ENCODE data around the gene RAB8B. TPM values are rescaled to one million over a fixed set of nuclear protein-coding genes. Genes with fewer than 3 reads are reported as not detected.

Gene RAB8B
- total and polyA plus RNA-seq, 9 of the 15 experiments (the other 6 are each of a cell fraction or from before 2014, with no cell fraction given) = 7.8 to 32.1 (median 24.2) TPM

DNA sequence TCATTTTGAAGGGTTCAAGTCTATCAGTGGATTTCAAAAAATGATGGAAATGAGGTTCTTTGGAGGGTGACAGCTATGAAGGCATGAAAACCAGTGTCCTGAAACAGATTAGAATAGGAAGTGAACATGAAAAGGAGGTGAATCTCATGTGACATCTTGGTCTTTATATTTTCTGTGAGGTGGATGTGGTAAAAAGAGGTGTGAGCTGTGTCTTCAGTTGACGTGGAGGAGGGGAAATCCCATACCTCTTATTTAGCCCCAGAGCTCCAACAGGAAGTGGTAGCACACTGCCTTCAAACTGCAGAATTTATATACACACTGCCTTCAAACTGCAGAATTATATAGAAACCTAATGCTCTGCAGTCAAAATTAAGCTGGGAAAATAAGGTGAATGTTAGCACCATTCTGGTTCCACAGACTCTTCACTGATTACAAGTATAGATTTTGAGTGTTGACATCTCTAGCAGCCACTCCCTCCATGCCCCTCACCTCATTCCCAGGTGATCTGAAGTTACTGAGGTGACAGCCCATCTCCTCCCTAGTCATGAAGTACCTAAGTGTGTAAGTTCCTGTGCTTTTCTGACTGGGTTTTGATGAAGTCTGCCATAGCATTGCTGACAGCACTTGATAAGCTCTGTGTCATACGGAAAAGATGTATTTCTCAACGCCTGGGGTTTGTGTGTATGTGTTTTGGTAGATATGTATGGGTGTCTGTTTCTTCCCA, 2.7 kb downstream of the RAB8B start (continued):
- TF ChIP-seq, protein P1, sequence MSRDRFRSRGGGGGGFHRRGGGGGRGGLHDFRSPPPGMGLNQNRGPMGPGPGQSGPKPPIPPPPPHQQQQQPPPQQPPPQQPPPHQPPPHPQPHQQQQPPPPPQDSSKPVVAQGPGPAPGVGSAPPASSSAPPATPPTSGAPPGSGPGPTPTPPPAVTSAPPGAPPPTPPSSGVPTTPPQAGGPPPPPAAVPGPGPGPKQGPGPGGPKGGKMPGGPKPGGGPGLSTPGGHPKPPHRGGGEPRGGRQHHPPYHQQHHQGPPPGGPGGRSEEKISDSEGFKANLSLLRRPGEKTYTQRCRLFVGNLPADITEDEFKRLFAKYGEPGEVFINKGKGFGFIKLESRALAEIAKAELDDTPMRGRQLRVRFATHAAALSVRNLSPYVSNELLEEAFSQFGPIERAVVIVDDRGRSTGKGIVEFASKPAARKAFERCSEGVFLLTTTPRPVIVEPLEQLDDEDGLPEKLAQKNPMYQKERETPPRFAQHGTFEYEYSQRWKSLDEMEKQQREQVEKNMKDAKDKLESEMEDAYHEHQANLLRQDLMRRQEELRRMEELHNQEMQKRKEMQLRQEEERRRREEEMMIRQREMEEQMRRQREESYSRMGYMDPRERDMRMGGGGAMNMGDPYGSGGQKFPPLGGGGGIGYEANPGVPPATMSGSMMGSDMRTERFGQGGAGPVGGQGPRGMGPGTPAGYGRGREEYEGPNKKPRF (IDR thresholded peaks at IDR 0.05; ENCODE audit: low read depth, low read length) = no peak
- TF ChIP-seq EP300 (IDR thresholded peaks at IDR 0.05; ENCODE audit: low read length) (peak; percentile 71; the same call in 1 of the 2 replicates), OTX1 (CRISPR knock-in tag; IDR thresholded peaks at IDR 0.05) (peak; percentile 4; the same call in 1 of the 2 replicates), COPS2 (conservative IDR thresholded peaks at IDR 0.05) (no peak), FOXA1 (IDR thresholded peaks at IDR 0.05; ENCODE audit: borderline replicate concordance) (no peak), MTA2 (IDR thresholded peaks at IDR 0.05; ENCODE audit: low read depth) (0 out of 2 replicates have a peak, but pooled peaks have one; percentile 44), ESRRB (CRISPR knock-in tag; IDR thresholded peaks at IDR 0.05; ENCODE audit: borderline replicate concordance) (no peak), ILF3 (IDR thresholded peaks at IDR 0.05; ENCODE audit: borderline replicate concordance) (no peak), BRCA1 (IDR thresholded peaks at IDR 0.05) (no peak), BRCA1 (CRISPR knock-in tag; IDR thresholded peaks at IDR 0.05) (no peak), SMAD4 (CRISPR knock-in tag; conservative IDR thresholded peaks at IDR 0.05) (0 out of 2 replicates have a peak, but pooled peaks have one; percentile 31), RBFOX2 (IDR thresholded peaks at IDR 0.05; ENCODE audit: low read depth, low read length) (peak; percentile 56; the same call in 1 of the 2 replicates), NFIC (IDR thresholded peaks at IDR 0.05) (peak; percentile 52; the same call in 1 of the 2 replicates)
- TF ChIP-seq, protein P2, sequence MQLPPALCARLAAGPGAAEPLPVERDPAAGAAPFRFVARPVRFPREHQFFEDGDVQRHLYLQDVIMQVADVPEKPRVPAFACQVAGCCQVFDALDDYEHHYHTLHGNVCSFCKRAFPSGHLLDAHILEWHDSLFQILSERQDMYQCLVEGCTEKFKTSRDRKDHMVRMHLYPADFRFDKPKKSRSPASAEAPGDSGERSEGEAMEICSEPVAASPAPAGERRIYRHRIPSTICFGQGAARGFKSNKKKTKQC (CRISPR knock-in tag; IDR thresholded peaks at IDR 0.05) = no peak
- TF ChIP-seq, protein P3, sequence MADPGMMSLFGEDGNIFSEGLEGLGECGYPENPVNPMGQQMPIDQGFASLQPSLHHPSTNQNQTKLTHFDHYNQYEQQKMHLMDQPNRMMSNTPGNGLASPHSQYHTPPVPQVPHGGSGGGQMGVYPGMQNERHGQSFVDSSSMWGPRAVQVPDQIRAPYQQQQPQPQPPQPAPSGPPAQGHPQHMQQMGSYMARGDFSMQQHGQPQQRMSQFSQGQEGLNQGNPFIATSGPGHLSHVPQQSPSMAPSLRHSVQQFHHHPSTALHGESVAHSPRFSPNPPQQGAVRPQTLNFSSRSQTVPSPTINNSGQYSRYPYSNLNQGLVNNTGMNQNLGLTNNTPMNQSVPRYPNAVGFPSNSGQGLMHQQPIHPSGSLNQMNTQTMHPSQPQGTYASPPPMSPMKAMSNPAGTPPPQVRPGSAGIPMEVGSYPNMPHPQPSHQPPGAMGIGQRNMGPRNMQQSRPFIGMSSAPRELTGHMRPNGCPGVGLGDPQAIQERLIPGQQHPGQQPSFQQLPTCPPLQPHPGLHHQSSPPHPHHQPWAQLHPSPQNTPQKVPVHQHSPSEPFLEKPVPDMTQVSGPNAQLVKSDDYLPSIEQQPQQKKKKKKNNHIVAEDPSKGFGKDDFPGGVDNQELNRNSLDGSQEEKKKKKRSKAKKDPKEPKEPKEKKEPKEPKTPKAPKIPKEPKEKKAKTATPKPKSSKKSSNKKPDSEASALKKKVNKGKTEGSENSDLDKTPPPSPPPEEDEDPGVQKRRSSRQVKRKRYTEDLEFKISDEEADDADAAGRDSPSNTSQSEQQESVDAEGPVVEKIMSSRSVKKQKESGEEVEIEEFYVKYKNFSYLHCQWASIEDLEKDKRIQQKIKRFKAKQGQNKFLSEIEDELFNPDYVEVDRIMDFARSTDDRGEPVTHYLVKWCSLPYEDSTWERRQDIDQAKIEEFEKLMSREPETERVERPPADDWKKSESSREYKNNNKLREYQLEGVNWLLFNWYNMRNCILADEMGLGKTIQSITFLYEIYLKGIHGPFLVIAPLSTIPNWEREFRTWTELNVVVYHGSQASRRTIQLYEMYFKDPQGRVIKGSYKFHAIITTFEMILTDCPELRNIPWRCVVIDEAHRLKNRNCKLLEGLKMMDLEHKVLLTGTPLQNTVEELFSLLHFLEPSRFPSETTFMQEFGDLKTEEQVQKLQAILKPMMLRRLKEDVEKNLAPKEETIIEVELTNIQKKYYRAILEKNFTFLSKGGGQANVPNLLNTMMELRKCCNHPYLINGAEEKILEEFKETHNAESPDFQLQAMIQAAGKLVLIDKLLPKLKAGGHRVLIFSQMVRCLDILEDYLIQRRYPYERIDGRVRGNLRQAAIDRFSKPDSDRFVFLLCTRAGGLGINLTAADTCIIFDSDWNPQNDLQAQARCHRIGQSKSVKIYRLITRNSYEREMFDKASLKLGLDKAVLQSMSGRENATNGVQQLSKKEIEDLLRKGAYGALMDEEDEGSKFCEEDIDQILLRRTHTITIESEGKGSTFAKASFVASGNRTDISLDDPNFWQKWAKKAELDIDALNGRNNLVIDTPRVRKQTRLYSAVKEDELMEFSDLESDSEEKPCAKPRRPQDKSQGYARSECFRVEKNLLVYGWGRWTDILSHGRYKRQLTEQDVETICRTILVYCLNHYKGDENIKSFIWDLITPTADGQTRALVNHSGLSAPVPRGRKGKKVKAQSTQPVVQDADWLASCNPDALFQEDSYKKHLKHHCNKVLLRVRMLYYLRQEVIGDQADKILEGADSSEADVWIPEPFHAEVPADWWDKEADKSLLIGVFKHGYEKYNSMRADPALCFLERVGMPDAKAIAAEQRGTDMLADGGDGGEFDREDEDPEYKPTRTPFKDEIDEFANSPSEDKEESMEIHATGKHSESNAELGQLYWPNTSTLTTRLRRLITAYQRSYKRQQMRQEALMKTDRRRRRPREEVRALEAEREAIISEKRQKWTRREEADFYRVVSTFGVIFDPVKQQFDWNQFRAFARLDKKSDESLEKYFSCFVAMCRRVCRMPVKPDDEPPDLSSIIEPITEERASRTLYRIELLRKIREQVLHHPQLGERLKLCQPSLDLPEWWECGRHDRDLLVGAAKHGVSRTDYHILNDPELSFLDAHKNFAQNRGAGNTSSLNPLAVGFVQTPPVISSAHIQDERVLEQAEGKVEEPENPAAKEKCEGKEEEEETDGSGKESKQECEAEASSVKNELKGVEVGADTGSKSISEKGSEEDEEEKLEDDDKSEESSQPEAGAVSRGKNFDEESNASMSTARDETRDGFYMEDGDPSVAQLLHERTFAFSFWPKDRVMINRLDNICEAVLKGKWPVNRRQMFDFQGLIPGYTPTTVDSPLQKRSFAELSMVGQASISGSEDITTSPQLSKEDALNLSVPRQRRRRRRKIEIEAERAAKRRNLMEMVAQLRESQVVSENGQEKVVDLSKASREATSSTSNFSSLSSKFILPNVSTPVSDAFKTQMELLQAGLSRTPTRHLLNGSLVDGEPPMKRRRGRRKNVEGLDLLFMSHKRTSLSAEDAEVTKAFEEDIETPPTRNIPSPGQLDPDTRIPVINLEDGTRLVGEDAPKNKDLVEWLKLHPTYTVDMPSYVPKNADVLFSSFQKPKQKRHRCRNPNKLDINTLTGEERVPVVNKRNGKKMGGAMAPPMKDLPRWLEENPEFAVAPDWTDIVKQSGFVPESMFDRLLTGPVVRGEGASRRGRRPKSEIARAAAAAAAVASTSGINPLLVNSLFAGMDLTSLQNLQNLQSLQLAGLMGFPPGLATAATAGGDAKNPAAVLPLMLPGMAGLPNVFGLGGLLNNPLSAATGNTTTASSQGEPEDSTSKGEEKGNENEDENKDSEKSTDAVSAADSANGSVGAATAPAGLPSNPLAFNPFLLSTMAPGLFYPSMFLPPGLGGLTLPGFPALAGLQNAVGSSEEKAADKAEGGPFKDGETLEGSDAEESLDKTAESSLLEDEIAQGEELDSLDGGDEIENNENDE (IDR thresholded peaks at IDR 0.05; ENCODE audit: low read depth, low read length) = no peak
